Calu3 (cell line): ENCODE results near the gene GOT2. TPM values are rescaled to one million over a fixed set of nuclear protein-coding genes. Genes with fewer than 3 reads are reported as not detected.
"Not testable (repeated sequence)": the region's sequence is repeated elsewhere in the genome, so short reads cannot be mapped to it uniquely, and the experiment has no call there.

Source experiments
- Bru-seq: library from RNA; stranded (reverse); fragments of 400-500 nt; gene quantifications from one replicate; lab custom pipeline; 2021; lab: Mats Ljungman, UMichigan
- BruChase-seq, 2 experiments: library from RNA; stranded (reverse); fragments of 400-500 nt; gene quantifications; one replicate each; lab custom pipeline; 2021; lab: Mats Ljungman, UMichigan
- BruUV-seq: library from RNA; stranded (reverse); fragments of 400-500 nt; replicated peaks from 2 replicates; lab custom pipeline; 2021; lab: Mats Ljungman, UMichigan
- CTCF ChIA-PET: fragments of 300-600 bp; sonication (Branson Sonifier 250); formaldehyde crosslinking; loops from one replicate; lab custom pipeline; 2022; ENCODE audit warnings: antibody characterized with exemption; lab: Charles Lee
- DNase-seq: peaks from one replicate; pipeline ENCODE4 v3.0.0; 2022
- H3K27ac Mint-ChIP-seq: one replicate; pipeline ENCODE4 v1.8.0; 2022; ENCODE audit warnings: mixed read lengths; ENCODE audit not compliant: unreplicated experiment
- H3K27me3 Mint-ChIP-seq: one replicate; pipeline ENCODE4 v1.8.0; 2022; ENCODE audit warnings: mixed read lengths; ENCODE audit not compliant: unreplicated experiment
- H3K36me3 Mint-ChIP-seq: one replicate; pipeline ENCODE4 v1.8.0; 2022; ENCODE audit warnings: mild to moderate bottlenecking, moderate library complexity, mixed read lengths; ENCODE audit not compliant: insufficient read depth, unreplicated experiment
- H3K4me1 Mint-ChIP-seq: one replicate; pipeline ENCODE4 v1.8.0; 2022; ENCODE audit warnings: mild to moderate bottlenecking, low read depth, mixed read lengths; ENCODE audit not compliant: unreplicated experiment
- H3K4me3 Mint-ChIP-seq: one replicate; pipeline ENCODE4 v1.8.0; 2022; ENCODE audit warnings: mild to moderate bottlenecking, low read depth, moderate library complexity, mixed read lengths; ENCODE audit not compliant: unreplicated experiment
- H3K9me3 Mint-ChIP-seq: one replicate; pipeline ENCODE4 v1.8.0; 2022; ENCODE audit warnings: low read depth, mixed read lengths; ENCODE audit not compliant: unreplicated experiment
- CTCF ChIP-seq: fragments of 200-600 bp; IDR thresholded peaks from one replicate; pipeline ENCODE4 v1.8.0; 2022; ENCODE audit warnings: antibody characterized with exemption; ENCODE audit not compliant: unreplicated experiment
- intact Hi-C: fragments of 100-400 bp; cut with micrococcal nuclease; formaldehyde crosslinking; loops from one replicate; pipeline ENCODE4 v1.10.0; 2022; ENCODE audit not compliant: unreplicated experiment
- long read RNA-seq: library from polyadenylated mRNA; stranded (forward); transcript quantifications from one replicate; pipeline ENCODE4 v2.0.0, GENCODE V29; 2022
- total RNA-seq: library from RNA; stranded (reverse); gene quantifications from 2 replicates; pipeline ENCODE4 v1.2.3, GENCODE V29; 2022

Gene GOT2
- total RNA-seq: 146 and 162 TPM in 2 replicates
- Bru-seq, nascent RNA: percentile 86 among the genes with signal in this experiment
- BruChase-seq, experiment 1, labeled RNA remaining after a 6-hour chase: percentile 92 among the genes with signal in this experiment
- BruChase-seq, experiment 2, labeled RNA remaining after a 2-hour chase: percentile 81 among the genes with signal in this experiment
- long read RNA-seq, transcript GOT2-201 (10 exons, 2,462 nt): major isoform, 171 of 194 reads
- long read RNA-seq, partial matches to known transcripts: 11 of 194 reads
- long read RNA-seq, other reads (novel, unspliced or antisense): 12 of 194 reads

- TF ChIP-seq CTCF: peak; percentile 80
- intact Hi-C loops: no loop called here
- peak within 1 kb of the TSS; percentile 98 for H3K4me3 Mint-ChIP-seq
- H3K9me3 Mint-ChIP-seq: no peaks in the 10 kb centered on the region
- H3K27ac Mint-ChIP-seq: peak within 1 kb of the TSS; percentile 87
- H3K4me1 Mint-ChIP-seq: peaks cover 16% of the 10 kb centered on the region
- DNase-seq: peak; percentile 94
- H3K27me3 Mint-ChIP-seq: peaks cover 17% of the 10 kb centered on the region
- CTCF ChIA-PET: no interaction called here
- no TSS peak for BruUV-seq
- peaks cover 30% of the 10 kb centered on the region for H3K36me3 Mint-ChIP-seq
Measured at GRCh38 chr16:58733671-58734458, at the start of gene GOT2. Gene GOT2, minus strand, starts transcription at chr16:58734316. Its CDS starts 88 bp downstream, at chr16:58734228.

- BruUV-seq, DNase-seq, H3K4me1 Mint-ChIP-seq, H3K27ac Mint-ChIP-seq, H3K36me3 Mint-ChIP-seq, H3K9me3 Mint-ChIP-seq, H3K4me3 Mint-ChIP-seq: not testable (repeated sequence)
- H3K27me3 Mint-ChIP-seq: peaks cover 23% of the 10 kb centered on the region
- intact Hi-C loops: loop anchor here (10.0 kb wide), 1 partner anchor 56 kb away; no protein-coding TSS in a partner anchor
- CTCF ChIA-PET: interaction anchor here (0.7 kb wide), 1 partner anchor 1469 kb away, joined by 4 read pairs; no protein-coding TSS in a partner anchor
Measured at GRCh38 chr16:58779291-58779690, 45.2 kb upstream of the GOT2 start.

- Mint-ChIP-seq H3K27me3 (peaks cover 42% of the 10 kb centered on the region), H3K4me3 (no peak overlapping the region), H3K4me1 (no peaks in the 10 kb centered on the region), H3K27ac (no peak overlapping the region), H3K36me3 (no peaks in the 10 kb centered on the region), H3K9me3 (no peaks in the 10 kb centered on the region)
- intact Hi-C loops: loop anchor here (10.0 kb wide), 1 partner anchor 61 kb away; no protein-coding TSS in a partner anchor
- CTCF ChIA-PET: no interaction called here
- BruUV-seq: no TSS peak
- no peak for TF ChIP-seq CTCF
- no peak for DNase-seq
Measured at GRCh38 chr16:58773870-58774269, 39.8 kb upstream of the GOT2 start.

- Mint-ChIP-seq H3K4me3 (no peak overlapping the region), H3K36me3 (no peaks in the 10 kb centered on the region), H3K9me3 (no peaks in the 10 kb centered on the region), H3K27ac (no peak overlapping the region), H3K27me3 (peaks cover 47% of the 10 kb centered on the region), H3K4me1 (no peaks in the 10 kb centered on the region)
- no peak for DNase-seq
- CTCF ChIA-PET: no interaction called here
- no TSS peak for BruUV-seq
- TF ChIP-seq CTCF: no peak
- intact Hi-C loops: no loop called here
Measured at GRCh38 chr16:58768145-58768544, 34.0 kb upstream of the GOT2 start.
